Activated T-cell treated with anti-CD3 and anti-CD28 coated beads for 4 hours (primary cell): ENCODE results near the gene DOCK8.
"Not testable (repeated sequence)": the region's sequence is repeated elsewhere in the genome, so short reads cannot be mapped to it uniquely, and the experiment has no call there.

Experiments used
- DNase-seq: peaks from one replicate; pipeline ENCODE4 v3.0.0-alpha.2; 2020

DOCK8 gene

DNA sequence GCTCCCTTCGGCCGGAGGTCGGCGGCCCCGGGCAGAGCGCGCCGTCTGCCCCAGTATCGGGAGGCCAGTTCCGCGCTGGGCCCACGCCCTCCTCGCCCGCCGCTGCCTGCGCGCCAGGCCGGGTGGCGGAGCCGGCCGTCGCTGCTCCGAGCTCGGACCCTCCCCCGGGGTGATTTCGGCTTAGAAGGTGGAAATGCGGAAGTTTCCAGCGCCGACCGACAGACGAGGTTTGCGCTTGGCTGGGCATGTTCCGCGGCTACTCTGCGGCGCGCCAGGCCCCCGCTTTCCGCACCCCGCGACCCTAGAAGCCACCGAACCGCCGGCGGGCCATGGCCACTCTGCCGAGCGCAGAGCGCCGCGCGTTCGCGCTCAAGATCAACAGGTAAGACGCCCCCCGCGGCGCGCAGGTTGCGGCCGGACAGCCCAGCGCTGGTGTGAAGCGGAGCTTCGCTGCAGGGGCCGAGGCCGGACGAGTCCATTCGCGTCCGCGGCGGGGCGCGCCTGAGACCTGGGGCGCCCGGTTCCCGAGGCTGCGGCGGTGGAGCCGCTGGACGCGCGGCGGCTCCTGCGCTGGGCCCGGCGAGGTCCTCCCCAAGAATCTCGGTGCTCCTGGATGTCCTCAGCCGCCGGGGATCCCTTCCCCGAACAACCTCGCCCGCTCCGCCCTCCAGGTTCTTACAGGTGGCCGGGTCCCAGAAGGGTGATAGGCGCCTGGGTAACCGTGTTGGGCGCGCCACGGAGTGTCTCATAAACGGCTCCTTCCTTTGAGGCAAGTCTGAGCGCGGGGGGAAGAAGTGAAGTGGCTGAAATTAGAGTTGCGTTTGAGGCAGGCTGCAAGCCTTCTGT lies at the start of gene DOCK8:
Gene DOCK8, plus strand, starts transcription at position 218 of the 846 bp plus-strand sequence. Its CDS starts 112 bp downstream, at position 330.
- DNase-seq: peak; percentile 24

DNA sequence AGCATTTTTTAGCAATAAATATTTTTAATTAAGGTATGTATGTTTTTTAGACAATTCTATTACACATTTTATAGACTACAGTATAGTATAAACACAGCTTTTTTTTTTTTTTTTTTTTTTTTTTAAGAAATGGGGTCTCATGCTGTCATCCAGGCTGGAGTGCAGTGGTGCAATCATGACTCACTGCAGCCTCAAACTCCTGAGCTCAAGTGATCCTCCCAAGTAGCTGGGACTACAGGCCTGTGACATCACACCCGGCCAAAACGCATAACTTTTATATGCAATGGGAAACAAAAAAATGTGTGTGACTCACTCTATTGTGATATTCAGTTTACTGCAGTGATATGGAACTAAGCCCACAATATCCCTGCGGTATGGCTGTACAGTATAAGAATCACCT lies 44.9 kb upstream of the DOCK8 start:
- DNase-seq: not testable (repeated sequence)

DNA sequence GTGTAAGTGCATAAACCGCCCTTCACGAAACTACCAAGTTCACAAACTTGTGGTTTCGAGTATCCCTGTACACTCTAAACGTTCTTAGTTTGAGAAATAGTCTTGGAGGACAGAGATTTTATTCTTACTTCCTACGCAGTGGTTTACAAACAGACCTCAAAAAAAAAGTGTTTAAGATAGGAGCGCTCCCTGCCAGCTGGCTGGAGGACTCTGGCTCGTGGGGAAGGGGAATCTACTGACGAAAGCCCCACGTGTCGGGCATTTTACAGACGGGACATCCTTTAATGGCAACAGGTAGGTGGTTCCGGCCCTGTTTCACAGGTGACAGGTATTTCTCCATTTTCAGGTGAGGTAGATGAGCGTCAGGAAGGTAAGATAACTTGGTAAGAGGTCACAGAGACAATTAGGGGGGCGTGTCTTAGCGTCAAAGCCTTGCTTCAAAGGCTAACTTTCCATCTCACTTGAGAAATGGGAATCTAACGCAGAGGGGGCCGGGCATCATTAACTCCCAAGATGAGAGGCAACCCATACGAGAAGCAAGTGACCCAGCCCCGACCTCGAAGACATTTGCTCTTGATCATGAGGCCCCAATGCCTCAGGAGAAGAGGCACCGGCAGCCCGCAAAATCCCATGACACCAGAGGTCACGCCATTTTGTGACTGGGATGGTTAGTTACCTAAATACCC lies 36.4 kb upstream of the DOCK8 start:
- not testable (repeated sequence) for DNase-seq

DNA sequence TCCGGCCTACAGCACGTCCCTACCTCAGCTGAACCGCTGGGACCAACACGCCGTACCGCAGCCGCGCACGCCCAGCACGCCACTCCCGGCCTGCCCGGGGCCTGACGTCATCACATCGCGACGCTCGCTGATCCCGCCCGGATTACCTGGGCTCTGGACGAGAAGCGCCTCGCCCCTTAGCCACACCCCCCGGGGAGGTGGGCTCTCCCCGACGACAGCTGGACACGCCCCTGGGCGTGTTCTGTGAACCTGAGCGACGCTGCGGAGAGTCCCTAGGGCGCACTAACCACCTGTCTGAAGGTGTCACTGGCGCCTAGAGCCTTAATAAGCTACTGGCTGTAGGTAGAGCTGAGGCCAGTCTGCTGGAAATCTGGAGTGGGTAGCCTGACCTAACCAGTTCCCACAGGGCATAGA lies 35.7 kb upstream of the DOCK8 start, which contains the start of gene ZNG1A:
Gene ZNG1A, minus strand, starts transcription at position 87 of the 414 bp plus-strand sequence. CDS start 87 bp downstream, outside the sequence.
- peak; percentile 69 for DNase-seq

DNA sequence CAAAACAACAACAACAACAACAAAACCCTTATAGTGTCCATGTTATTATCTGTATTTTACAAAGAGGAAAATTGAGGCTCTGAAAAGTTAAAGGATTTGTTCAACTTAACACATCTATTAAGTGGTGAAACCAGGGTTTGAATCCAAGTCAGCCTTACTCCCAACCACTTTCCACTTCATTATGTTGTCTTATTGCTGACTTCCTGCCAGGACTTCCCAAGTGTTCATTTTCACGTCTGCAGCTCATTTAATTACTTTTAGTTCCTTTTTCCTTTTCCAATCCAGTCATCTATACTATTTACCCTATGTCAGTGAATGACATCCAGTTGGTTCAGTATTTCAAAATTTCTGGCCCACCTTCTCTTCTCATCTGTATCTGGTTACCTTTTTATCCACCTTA lies 15.1 kb upstream of the DOCK8 start:
- not testable (repeated sequence) for DNase-seq

DNA sequence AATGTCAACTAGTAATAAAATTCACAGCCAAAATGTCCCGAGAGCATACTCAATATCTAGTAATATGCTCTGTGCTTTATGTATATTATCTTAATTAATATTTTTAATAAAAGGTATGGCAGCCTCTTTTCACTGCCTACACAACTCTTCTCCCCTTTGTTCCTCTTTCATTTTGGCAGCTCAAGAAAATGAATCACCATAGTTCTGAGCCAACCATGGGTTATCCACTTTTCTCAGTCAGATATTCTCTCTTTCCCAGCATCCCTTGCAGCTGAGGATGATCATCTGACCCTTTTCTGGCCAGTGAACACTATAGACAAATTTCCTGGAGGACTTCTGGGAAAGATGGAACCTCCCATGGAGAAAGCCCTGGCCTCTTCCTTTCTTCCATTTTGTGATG lies 8.2 kb upstream of the DOCK8 start:
- no peak for DNase-seq

DNA sequence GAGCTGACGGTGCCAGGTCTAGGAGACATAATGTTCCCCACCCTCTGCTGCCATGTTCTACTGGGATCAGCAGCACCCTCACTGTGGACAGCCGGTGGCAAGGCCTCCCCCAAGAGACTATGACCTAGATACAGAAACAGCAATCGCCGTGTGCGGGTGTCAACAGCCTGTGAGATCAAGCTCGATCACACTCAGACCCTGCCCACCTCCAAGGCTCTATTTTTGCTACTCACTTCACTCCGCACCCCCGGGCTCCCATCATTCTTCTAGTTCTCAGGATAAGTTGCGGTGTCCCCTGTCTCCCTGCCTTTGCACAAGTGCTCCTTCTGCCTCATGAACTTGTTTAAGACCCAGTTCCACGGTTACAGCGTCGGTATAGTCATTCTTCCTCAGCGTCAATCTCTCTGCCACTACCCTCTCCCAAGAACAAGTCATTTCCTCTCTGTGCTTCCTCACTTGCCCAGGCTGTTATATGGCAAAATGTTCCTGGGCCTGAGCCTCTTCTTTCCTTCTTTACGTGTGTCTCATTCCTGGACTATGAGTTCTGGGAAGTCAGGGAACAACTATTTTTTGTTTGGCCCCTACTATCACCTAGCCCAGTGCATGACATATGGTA lies 5.4 kb upstream of the DOCK8 start:
- DNase-seq: no peak

DNA sequence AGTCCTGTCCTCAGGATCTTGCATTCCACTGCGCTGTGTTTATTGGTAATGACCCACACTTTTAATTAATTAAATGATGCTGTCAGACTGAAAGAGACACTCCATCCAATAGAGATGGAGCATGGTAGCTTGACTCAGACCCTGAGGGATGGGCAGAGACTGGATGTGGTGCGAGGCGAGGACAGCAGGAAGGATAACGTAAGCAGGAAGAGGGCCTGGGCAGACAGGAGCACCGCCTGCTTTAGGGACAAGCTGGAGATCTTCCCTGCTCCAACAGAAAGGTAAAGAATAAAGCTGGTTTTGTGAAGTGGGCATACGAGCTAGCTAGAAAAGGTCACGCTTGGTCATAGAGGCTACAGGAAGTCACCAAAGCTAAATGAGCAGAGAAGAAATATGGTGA lies 3.6 kb upstream of the DOCK8 start:
- DNase-seq: no peak

DNA sequence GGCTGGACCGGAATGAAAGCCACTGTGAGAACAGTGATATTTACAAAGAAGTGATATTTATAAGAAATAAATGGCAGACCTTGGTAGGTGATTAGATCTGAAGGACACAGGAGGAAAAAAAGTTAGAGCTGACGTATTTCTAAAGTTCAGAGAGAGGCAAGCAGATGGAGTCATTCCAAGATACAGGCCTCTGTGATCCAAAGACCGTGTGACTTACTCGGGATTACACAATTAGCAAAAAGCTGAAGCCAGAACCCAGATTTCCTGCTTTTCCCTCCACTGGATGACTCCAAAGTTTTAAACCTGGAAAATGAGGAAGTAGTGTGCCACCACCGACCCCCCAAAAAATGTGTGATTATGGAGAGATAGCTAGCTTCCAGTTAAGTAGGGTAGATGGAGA lies 3.1 kb upstream of the DOCK8 start:
- DNase-seq: no peak

DNA sequence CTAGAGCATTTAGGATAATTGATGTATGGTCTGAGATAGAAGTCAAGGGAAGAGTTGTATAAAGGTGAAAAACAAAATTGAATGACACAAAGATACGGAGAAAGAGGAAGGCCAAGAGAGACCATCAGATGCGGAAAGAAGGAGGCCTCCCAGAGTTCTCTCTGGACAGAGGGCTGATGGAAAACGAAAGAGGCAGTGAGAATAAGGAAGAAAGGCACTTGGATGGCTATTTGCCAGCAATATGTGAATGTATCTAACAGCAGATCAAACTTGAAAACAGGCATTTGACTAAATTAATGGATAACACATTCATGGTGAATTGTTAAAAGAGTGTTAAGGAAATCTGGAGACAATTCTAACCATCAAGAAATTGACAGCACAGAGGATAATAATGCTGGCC lies 2.4 kb upstream of the DOCK8 start:
- no peak for DNase-seq

DNA sequence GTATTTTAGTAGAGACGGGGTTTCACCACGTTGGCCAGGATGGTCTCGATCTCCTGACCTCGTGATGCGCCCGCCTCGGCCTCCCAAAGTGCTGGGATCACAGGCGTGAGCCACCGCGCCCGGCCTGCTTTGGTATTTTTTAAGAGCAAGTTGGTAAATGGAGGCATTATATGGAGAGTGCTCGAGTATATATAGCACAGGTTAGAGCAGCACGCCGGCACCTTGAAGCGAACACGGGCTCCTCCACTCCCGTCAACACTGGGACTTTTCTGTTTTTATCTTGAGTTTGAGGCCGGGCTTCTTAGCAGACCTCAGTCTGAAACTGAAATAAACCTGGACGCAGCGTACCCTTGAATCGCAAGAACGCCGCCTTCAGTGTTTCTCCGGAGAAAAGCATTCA lies 764 bp upstream of the DOCK8 start:
- not testable (repeated sequence) for DNase-seq

DNA sequence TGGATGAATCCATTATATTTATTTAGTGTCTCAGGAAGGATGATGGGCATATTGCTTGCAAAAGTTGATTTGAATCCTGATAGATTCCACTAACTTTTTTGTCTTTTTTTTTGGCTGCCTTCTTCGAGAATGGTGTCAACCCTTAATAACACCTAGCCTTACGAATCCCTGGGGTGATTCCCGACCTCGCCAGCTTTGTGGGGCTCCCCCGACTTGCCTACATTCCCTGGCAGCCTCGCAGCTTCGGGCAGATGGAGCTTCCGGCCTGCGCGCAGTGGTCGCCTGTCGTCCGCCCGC lies 366 bp upstream of the DOCK8 start:
- DNase-seq: no peak

DNA sequence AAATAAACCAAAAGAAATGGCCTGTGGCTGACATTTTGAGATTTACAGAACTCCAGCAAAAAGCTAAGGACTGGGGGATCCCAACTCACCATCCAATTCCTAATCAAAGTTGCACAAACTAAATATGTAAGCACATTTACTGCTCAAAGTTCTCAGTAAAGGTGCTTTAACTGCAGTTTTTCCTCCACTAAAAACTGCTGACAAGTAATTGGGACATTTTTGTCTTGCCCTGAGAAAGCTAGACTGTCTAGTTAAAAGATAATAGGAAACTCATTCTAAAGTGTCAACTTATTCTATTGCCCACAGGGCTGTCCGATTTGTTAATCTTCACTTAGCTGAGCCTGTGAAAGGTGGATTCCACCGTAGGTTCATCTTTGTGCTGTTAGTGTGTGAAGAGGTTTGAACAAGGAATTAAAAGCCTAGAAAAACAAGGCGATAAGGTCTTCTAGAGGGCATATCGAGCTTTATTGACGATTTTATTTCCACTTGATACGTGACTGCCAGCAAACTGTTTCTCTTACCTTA lies 1.0 kb downstream of the DOCK8 start:
- DNase-seq: no peak

DNA sequence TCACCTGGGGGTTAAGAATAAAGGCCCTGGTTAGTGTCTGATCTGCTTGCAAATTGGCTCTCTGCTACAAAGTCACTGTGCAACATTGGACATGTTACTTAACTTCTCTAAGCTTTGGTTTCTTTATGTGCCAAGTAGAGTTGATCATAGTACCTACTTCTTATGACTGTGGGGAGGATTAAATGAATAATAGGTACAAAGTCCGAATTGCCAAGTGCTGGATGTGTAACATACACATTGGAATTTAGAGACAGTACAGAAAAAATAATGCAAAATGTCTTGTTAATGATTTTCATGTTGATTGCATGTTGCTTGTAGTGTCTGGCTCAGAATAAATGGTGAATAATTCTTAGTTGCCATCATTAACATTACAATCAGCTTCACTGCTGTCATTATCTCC lies 2.2 kb downstream of the DOCK8 start:
- no peak for DNase-seq

DNA sequence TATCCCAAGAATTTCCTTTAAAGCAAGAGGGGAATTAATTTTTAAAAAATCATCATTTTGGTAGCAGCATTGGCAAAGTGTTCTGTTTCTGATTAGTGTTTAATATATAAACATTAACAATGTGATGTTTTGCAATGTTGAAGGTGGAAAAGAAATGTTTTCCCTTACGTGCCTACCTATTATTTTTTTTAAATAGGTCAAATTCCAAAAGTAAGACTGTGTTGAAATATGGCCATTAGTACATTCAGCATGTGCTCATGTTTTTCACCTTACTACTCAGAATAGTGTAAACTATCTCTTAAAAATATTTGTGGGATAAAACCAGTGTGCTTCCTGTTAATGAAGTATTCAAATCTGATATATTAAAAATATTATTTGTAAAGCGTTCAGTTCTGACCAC lies 3.3 kb downstream of the DOCK8 start:
- DNase-seq: no peak

DNA sequence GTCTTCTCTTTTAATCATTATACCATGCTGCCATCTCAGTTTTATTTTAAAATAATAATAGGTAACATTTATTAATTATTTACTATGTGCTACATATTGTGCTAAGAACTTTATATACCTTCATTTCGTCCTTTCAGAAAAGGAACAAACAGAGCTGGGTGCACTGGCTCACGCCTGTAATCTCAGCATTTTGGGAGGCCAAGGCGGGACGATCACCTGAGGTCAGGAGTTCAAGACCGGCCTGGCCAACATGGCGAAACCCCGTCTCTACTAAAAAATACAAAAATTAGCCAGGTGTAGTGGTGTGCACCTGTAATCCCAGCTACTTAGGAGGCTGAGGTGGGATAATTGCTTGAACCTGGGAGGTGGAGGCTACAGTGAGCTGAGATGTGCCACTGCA lies 4.4 kb downstream of the DOCK8 start:
- DNase-seq: not testable (repeated sequence)

DNA sequence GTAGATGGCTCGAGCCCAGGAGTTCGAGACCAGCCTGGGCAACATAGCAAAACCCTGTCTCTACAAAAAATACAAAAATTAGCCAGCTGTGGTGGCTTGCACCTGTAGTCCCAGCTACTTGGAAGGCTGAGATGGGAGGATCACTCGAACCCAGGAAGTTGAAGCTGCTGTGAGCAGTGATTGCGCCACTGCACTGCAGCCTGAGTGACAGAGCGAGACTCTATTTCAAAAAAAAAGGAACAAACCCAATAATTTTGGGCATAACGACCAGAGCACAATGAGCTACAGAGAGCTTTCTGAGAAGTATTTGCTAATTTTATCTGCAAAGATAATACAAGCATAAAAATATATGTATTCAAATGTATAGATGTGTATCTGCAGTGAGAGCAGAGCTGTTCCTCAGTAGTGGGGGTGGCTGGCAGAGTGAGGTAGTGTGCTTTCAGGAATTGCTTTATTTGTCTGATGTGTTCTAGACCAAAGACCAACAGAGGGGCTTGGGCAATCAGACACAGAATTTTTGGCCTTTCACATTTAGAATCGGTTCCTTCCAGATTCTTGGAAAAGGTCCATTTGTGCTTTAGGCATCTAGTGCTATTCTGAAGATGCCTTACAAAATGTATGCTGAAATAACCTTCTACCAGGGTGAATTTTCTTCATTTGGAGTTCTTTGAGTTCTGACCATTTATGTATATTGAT lies 5.2 kb downstream of the DOCK8 start:
- no peak for DNase-seq

DNA sequence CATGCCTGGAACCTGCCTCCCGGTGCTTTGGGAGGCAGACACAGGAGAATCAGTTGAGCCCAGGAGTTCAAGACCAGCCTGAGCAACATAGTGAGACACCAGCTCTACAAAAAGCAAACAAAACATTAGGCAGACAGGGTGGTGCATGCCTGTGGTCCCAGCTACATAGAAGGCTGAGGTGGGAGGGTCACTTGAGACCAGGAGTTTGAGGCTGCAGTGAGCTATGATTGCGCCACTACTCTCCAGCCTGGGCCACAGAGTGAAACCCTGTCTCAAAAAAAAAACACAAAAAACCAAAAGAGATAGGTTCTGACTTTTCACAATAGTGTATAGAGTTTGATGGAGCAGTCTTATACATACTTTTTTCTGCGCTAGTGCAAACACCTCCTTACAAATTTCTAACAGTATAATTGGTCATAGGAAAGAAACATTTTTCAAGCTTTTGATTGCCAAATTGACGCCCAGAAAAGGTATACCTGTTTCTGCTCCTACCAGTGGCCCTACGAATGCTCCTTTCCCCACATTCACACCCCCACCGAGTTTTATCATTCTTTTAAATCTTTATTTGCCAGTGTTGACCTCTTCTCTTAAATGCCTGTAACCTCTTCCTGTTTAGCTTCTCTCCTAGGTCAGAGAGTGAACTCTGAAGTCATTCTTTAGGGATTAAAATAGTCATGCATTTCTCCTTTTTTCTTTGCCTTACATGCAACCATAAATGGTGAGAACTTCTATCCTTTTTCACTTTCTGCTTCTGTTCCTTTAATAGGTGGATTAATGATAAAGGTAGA lies 7.5 kb downstream of the DOCK8 start:
- DNase-seq: no peak

DNA sequence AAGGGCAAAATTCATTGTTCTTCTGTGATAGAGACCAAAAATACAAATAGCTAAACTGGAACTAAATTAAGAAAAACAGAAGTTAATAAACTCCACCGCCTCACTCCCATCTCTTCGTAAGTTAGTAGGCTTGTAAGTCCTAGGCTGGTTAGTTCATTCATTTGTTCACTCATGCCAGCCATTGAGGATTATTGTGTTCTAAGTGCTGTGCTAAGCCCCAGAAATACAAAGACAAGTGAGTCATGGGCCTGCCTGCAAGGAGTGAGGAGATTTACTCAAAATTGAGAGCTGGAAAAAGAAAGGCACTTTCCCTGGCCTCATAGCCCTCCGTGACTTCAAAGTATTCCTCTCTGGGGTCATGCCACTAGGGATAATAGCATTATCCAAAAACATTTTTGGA lies 8.5 kb downstream of the DOCK8 start:
- DNase-seq: no peak

DNA sequence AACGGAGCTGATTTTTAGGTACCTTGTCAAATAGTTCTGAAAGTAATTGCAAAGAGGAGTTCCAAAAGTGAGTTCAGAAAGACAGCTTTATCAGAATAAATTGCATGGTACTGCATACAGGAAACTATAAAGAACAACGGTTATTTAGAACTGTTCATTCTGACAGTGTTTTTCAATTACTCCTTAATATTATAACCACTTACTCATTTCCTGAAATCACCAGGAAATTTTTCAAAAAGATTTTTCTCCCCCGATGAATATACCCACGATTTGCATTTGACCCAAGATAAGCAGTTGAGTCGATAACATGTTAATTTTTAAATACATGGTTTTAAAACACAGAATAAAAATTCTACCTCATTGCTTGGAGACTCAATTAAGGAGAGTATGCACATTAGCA lies 9.4 kb downstream of the DOCK8 start:
- no peak for DNase-seq

DNA sequence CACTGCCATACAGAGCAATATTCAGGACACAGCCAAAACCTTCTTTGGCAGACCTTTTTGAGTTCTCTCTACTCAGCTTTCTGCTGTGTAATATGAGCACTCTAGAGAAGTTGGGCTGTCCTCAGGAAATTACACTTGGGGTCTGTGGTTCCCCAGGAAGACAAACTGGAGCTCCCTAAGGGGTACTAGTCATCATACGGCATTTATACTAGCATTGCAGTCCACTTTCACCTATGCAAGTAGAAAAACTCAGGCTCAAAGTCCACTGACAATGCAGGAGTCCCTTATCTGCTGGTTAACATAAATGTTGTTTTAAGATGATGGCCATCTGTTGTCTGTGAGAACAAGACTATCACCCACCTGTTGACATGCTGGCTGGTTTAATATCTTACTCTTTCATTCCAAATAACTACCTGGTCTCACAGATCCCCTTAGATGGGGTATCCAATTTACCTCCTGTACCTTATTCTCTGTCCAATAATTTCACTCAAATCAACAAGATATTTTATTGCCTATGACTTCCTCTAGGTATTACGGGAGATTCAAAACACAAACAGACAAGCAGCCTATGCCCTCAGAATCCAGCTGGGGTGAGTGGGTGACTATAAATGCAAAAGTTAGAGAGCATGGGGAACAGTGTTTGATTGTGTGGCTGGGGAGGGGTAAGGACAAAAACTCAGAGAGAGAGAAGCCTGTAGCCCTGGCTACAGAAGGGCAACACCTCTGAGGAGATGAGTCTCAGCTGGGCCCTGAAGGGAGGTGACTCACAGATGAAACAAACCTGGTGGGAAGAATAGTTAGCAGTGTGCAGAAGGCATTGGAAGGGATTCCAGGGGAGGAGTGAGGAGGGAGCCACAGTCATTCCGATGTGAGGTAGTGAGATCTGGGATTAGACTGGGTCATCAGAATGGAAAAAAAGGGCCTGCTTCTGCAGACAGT lies 10.2 kb downstream of the DOCK8 start:
- DNase-seq: no peak
